PFSK-1 (cell line): ENCODE data around the gene SLC41A3.

Experiments
- FOXP2 ChIP-seq: optimal IDR thresholded peaks from 2 replicates; pipeline ENCODE3; 2011; ENCODE audit warnings: borderline replicate concordance, control low read depth, inconsistent platforms; ENCODE audit not compliant: insufficient read depth; ENCODE audit errors: extremely low read length, extremely low read depth
- POLR2AphosphoS5 ChIP-seq: IDR thresholded peaks from 2 replicates; pipeline ENCODE4 v1.6.1; 2012; ENCODE audit warnings: low read depth, mild to moderate bottlenecking, control low read depth, low read length, moderate library complexity
- REST ChIP-seq, 2 experiments: IDR thresholded peaks; 2 replicates each; pipeline versions ENCODE4 v1.6.1 to v1.8.0; 2011 to 2012; ENCODE audit warnings: low read depth in 2 of 2, low read length in 2 of 2, control low read depth in 1 of 2, inconsistent platforms in 1 of 2, mild to moderate bottlenecking in 1 of 2, moderate library complexity in 1 of 2; ENCODE audit not compliant: insufficient read depth in 1 of 2
- SIN3A ChIP-seq: IDR thresholded peaks from 2 replicates; pipeline ENCODE4 v1.6.1; 2012; ENCODE audit warnings: mild to moderate bottlenecking, low read length, moderate library complexity, borderline replicate concordance; ENCODE audit not compliant: insufficient read depth
- TAF1 ChIP-seq: IDR thresholded peaks from 2 replicates; pipeline ENCODE4 v1.6.1; 2012; ENCODE audit warnings: low read length, control low read depth, borderline replicate concordance; ENCODE audit not compliant: insufficient read depth

GRCh38 chr3:126067959-126068358 lies 16.0 kb downstream of the SLC41A3 start:
- TF ChIP-seq POLR2AphosphoS5 = no peak
- no peak for TF ChIP-seq TAF1
- TF ChIP-seq REST (IDR thresholded peaks at IDR 0.05; ENCODE audit: insufficient read depth in 1 of 2, low read depth in 2 of 2, low read length in 2 of 2) = no peak
- no peak for TF ChIP-seq SIN3A
- TF ChIP-seq FOXP2 = no peak
